DOHH2 (cell line): ENCODE data around the gene CD2AP.

Experiments
- H3F3A ChIP-seq: fragments of 200-600 bp; sonication (generic), shearing (Covaris generic); 2 replicates; pipeline ENCODE4 v1.6.0; 2016; ENCODE audit warnings: antibody characterized with exemption, mild to moderate bottlenecking; ENCODE audit not compliant: control insufficient read depth, insufficient read depth
- H3K27ac ChIP-seq: fragments of 200-600 bp; sonication (generic); 2 replicates; pipeline ENCODE4 v1.5.1; 2014; ENCODE audit warnings: low read depth, mild to moderate bottlenecking, low read length, moderate library complexity
- H3K27me3 ChIP-seq: fragments of 200-600 bp; sonication (generic); 2 replicates; pipeline ENCODE4 v1.6.1; 2014; ENCODE audit warnings: mild to moderate bottlenecking, low read length, mixed read lengths; ENCODE audit not compliant: control insufficient read depth
- H3K36me3 ChIP-seq: fragments of 200-600 bp; sonication (generic); 2 replicates; pipeline ENCODE4 v1.6.1; 2014; ENCODE audit warnings: mild to moderate bottlenecking, low read length, moderate library complexity, mixed read lengths; ENCODE audit not compliant: control insufficient read depth
- H3K4me1 ChIP-seq: fragments of 200-600 bp; sonication (generic); 2 replicates; pipeline ENCODE4 v1.6.1; 2014; ENCODE audit warnings: mild to moderate bottlenecking, low read length, mixed read lengths; ENCODE audit not compliant: control insufficient read depth
- H3K4me2 ChIP-seq: fragments of 200-600 bp; sonication (generic); 2 replicates; pipeline ENCODE4 v1.6.0; 2014; ENCODE audit warnings: mild to moderate bottlenecking, low read length, moderate library complexity
- H3K4me3 ChIP-seq: fragments of 200-600 bp; sonication (generic); 2 replicates; pipeline ENCODE4 v1.5.1; 2014; ENCODE audit warnings: mild to moderate bottlenecking, low read length, mixed read lengths
- H3K79me2 ChIP-seq: fragments of 200-600 bp; sonication (generic); 2 replicates; pipeline ENCODE4 v1.6.1; 2014; ENCODE audit warnings: mild to moderate bottlenecking, low read length, mixed read lengths; ENCODE audit not compliant: control insufficient read depth
- H3K9me2 ChIP-seq: fragments of 200-600 bp; sonication (generic); replicated peaks from 2 replicates; pipeline ENCODE4 v1.6.1; 2014; ENCODE audit warnings: mild to moderate bottlenecking, low read length, mixed read lengths; ENCODE audit not compliant: control insufficient read depth
- H3K9me3 ChIP-seq: fragments of 200-600 bp; sonication (generic); 2 replicates; pipeline ENCODE4 v1.6.1; 2014; ENCODE audit warnings: antibody characterized with exemption, low read length, mixed read lengths; ENCODE audit not compliant: control insufficient read depth, insufficient read depth
- H4K20me1 ChIP-seq: fragments of 200-600 bp; sonication (generic); 2 replicates; pipeline ENCODE4 v1.6.0; 2014; ENCODE audit warnings: low read depth, mild to moderate bottlenecking, antibody characterized with exemption, low read length, moderate library complexity; ENCODE audit not compliant: control insufficient read depth, insufficient read depth
- CTCF ChIP-seq: fragments of 200-600 bp; sonication (generic); IDR thresholded peaks from one replicate; pipeline ENCODE4 v1.5.1; 2014; ENCODE audit warnings: antibody characterized with exemption, mild to moderate bottlenecking, low read depth, low read length; ENCODE audit not compliant: poor library complexity, severe bottlenecking
- EZH2phosphoT487 ChIP-seq: fragments of 200-600 bp; sonication (generic); IDR thresholded peaks from 2 replicates; pipeline ENCODE4 v1.6.1; 2017; ENCODE audit warnings: borderline replicate concordance, mild to moderate bottlenecking, antibody characterized with exemption, low read length, moderate library complexity, mixed read lengths

The CD2AP gene

DNA sequence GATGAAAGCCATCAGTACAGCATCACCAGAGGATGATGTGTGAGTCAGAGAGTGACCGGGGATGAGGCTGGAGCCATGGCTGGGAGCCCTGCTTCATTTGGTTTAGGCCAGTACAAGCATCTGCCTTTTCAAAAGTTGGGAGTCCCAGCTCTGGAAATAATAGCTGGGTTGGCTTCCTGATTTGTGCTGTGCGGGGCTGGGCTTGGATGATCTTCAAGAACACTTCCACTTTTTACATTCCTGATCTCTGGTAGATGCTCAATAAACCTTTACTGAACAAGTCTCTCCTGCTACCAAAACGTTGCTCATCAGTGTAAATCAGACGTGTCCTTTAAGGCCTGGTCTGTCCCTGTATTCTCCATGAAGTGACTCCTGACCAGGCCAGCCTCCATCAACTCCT is 176.7 kb downstream of the CD2AP start:
- no peaks in the 10 kb centered on the region for H3K9me3 ChIP-seq
- no peaks in the 10 kb centered on the region for H3K36me3 ChIP-seq
- H4K20me1 ChIP-seq, result no peaks in the 10 kb centered on the region
- no peak for TF ChIP-seq EZH2phosphoT487
- no peak for TF ChIP-seq CTCF
- no peaks in the 10 kb centered on the region for H3K9me2 ChIP-seq
- no peaks in the 10 kb centered on the region for H3K79me2 ChIP-seq
- no peaks in the 10 kb centered on the region for H3K27me3 ChIP-seq
- no peak overlapping the region for H3K4me3 ChIP-seq
- no peaks in the 10 kb centered on the region for H3F3A ChIP-seq
- peaks cover 6% of the 10 kb centered on the region for H3K4me1 ChIP-seq
- no peak overlapping the region for H3K4me2 ChIP-seq
- no peak overlapping the region for H3K27ac ChIP-seq

DNA sequence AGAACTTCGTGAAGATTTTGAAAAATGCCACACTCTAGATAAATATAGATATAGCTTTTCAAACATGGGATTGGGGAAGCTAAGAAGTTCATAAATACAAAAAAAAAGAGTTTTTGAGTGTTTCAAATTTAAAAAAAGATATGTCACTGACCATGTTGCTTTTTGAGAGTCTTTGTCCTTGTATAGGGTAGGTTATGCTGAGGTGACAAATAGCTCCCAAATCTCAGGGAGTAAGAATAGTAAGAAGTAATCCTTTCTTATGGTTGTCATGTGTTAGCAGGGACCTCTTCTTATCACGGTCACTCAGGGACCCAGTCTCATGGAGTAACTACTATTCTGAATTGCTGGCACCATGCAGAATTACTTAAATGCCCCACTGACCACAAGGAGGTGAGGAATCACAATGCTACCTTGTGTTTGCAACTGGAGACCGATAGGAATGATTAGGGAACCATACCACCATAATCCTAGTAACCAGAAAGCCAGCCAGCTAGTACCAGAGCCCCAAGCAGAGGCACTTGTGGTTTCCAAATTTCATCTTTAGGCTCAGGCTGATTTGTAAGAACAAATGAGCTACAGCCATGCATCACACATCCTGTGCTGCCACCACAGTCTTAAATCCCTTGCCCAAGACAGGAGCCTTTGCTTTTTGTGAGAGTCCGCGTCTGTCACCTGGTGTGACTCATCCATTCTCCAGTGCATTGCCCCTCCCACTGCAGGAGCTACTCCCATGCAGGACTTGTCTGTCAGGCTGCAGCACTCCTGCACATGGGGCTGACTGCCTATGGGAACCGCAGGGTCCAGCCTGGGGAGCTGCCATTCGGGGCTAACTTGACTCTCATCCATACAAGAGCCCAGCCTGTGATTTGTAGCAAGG is 178.4 kb downstream of the CD2AP start:
- no peak overlapping the region for H3K4me2 ChIP-seq
- H3K27me3 ChIP-seq, result no peaks in the 10 kb centered on the region
- no peaks in the 10 kb centered on the region for H3K36me3 ChIP-seq
- no peaks in the 10 kb centered on the region for H3F3A ChIP-seq
- H3K9me3 ChIP-seq, result no peaks in the 10 kb centered on the region
- no peaks in the 10 kb centered on the region for H3K4me1 ChIP-seq
- TF ChIP-seq EZH2phosphoT487 (no peak), CTCF (no peak)
- no peaks in the 10 kb centered on the region for H3K79me2 ChIP-seq
- H3K9me2 ChIP-seq, result no peaks in the 10 kb centered on the region
- no peaks in the 10 kb centered on the region for H4K20me1 ChIP-seq
- no peak overlapping the region for H3K4me3 ChIP-seq
- no peak overlapping the region for H3K27ac ChIP-seq

- Histone ChIP-seq H3K27ac (no peak overlapping the region), H3K4me3 (no peak overlapping the region), H3K79me2 (no peaks in the 10 kb centered on the region), H4K20me1 (no peaks in the 10 kb centered on the region), H3K9me2 (no peaks in the 10 kb centered on the region), H3K9me3 (no peaks in the 10 kb centered on the region), H3K36me3 (no peaks in the 10 kb centered on the region), H3F3A (no peaks in the 10 kb centered on the region), H3K4me1 (no peaks in the 10 kb centered on the region), H3K4me2 (no peak overlapping the region), H3K27me3 (no peaks in the 10 kb centered on the region)
- TF ChIP-seq EZH2phosphoT487 (no peak), CTCF (no peak)
These were observed 184.4 kb downstream of the CD2AP start for GRCh38 chr6:47661960-47662359.
